SK-N-SH treated with all-trans-retinoic acid at 6 μM for 48 hours (cell line): ENCODE results near the gene MTCH2.

Source experiments
- ATAC-seq: fragments of 200-7000 bp; cut with Tn5 transposase; 3 replicates; pipeline ENCODE4 v1.9.1; 2020; ENCODE audit warnings: mild to moderate bottlenecking, moderate library complexity
- ARNTL ChIP-seq: fragments of 450-650 bp; formaldehyde crosslinking; IDR thresholded peaks from 2 replicates; pipeline ENCODE4 v1.5.0; 2020; ENCODE audit warnings: low read depth, mild to moderate bottlenecking, moderate library complexity, borderline replicate concordance
- BACH2 ChIP-seq: fragments of 250-450 bp; sonication (Bioruptor Pico); IDR thresholded peaks from 2 replicates; pipeline ENCODE4 v1.9.0; 2021; ENCODE audit warnings: mild to moderate bottlenecking, borderline replicate concordance
- CSDC2 ChIP-seq: fragments of 250-450 bp; sonication (Bioruptor Pico); IDR thresholded peaks from 2 replicates; pipeline ENCODE4 v1.5.0; 2020; ENCODE audit warnings: mild to moderate bottlenecking, moderate library complexity
- ESRRG ChIP-seq: fragments of 250-450 bp; sonication (Bioruptor Pico); IDR thresholded peaks from 2 replicates; pipeline ENCODE4 v1.6.1; 2021; ENCODE audit warnings: mild to moderate bottlenecking
- GLIS3 ChIP-seq: fragments of 250-450 bp; sonication (Bioruptor Pico); IDR thresholded peaks from 2 replicates; pipeline ENCODE4 v1.5.0; 2020; ENCODE audit warnings: mild to moderate bottlenecking, moderate library complexity
- ISL1 ChIP-seq: fragments of 250-450 bp; sonication (Bioruptor Pico); IDR thresholded peaks from 2 replicates; pipeline ENCODE4 v2.1.2; 2022; ENCODE audit warnings: mild to moderate bottlenecking, moderate library complexity
- OSR1 ChIP-seq: fragments of 250-450 bp; sonication (Bioruptor Pico); IDR thresholded peaks from 2 replicates; pipeline ENCODE4 v1.8.0; 2022; ENCODE audit warnings: moderate library complexity, mild to moderate bottlenecking, inconsistent platforms
- PPARA ChIP-seq: fragments of 250-450 bp; sonication (Bioruptor Pico); IDR thresholded peaks from 2 replicates; pipeline ENCODE4 v1.5.0; 2020; ENCODE audit warnings: mild to moderate bottlenecking, borderline replicate concordance
- SNAI2 ChIP-seq: fragments of 250-450 bp; sonication (Bioruptor Pico); IDR thresholded peaks from 2 replicates; pipeline ENCODE4 v1.5.0; 2020; ENCODE audit warnings: mild to moderate bottlenecking, moderate library complexity
- TCF4 ChIP-seq: fragments of 250-450 bp; sonication (Bioruptor Pico); IDR thresholded peaks from 2 replicates; pipeline ENCODE4 v1.8.0; 2021; ENCODE audit warnings: mild to moderate bottlenecking, moderate library complexity, borderline replicate concordance
- TOX ChIP-seq: fragments of 250-450 bp; sonication (Bioruptor Pico); IDR thresholded peaks from 2 replicates; pipeline ENCODE4 v1.8.0; 2021; ENCODE audit warnings: mild to moderate bottlenecking, moderate library complexity, borderline replicate concordance
- ZC3H10 ChIP-seq: fragments of 250-450 bp; sonication (Bioruptor Pico); IDR thresholded peaks from 2 replicates; pipeline ENCODE4 v1.5.1; 2021; ENCODE audit warnings: mild to moderate bottlenecking, moderate library complexity
- ZFP3 ChIP-seq: fragments of 250-450 bp; sonication (Bioruptor Pico); IDR thresholded peaks from 2 replicates; pipeline ENCODE4 v1.5.0; 2020; ENCODE audit warnings: mild to moderate bottlenecking, moderate library complexity
- ZFP30 ChIP-seq: fragments of 450-650 bp; formaldehyde crosslinking; IDR thresholded peaks from 2 replicates; pipeline ENCODE4 v1.5.0; 2022; ENCODE audit warnings: mild to moderate bottlenecking, moderate library complexity
- ZNF565 ChIP-seq: fragments of 450-650 bp; formaldehyde crosslinking; conservative IDR thresholded peaks from 2 replicates; pipeline ENCODE4 v1.5.0; 2020; ENCODE audit warnings: low read depth, mild to moderate bottlenecking, moderate library complexity
- ZNF70 ChIP-seq: fragments of 450-650 bp; formaldehyde crosslinking; IDR thresholded peaks from 2 replicates; pipeline ENCODE4 v1.5.0; 2020; ENCODE audit warnings: mild to moderate bottlenecking, moderate library complexity
- ZNF8 ChIP-seq: fragments of 450-650 bp; formaldehyde crosslinking; IDR thresholded peaks from 2 replicates; pipeline ENCODE4 v1.5.0; 2020; ENCODE audit warnings: mild to moderate bottlenecking, moderate library complexity
- TF ChIP-seq, protein P1 (sequence below): fragments of 250-450 bp; sonication (Bioruptor Pico); IDR thresholded peaks from 2 replicates; pipeline ENCODE4 v1.8.0; 2020; ENCODE audit warnings: mild to moderate bottlenecking, moderate library complexity, borderline replicate concordance
- TF ChIP-seq, protein P2 (sequence below): fragments of 250-450 bp; sonication (Bioruptor Pico); IDR thresholded peaks from 2 replicates; pipeline ENCODE4 v1.5.1; 2021; ENCODE audit warnings: mild to moderate bottlenecking, moderate library complexity
- TF ChIP-seq, protein P3 (sequence below): fragments of 250-450 bp; sonication (Bioruptor Pico); IDR thresholded peaks from 2 replicates; pipeline ENCODE4 v1.5.0; 2020; ENCODE audit warnings: mild to moderate bottlenecking, moderate library complexity
- TF ChIP-seq, protein P4 (sequence below): fragments of 250-450 bp; sonication (Bioruptor Pico); IDR thresholded peaks from 2 replicates; pipeline ENCODE4 v1.8.0; 2021; ENCODE audit warnings: low read depth, mild to moderate bottlenecking, moderate library complexity, borderline replicate concordance

MTCH2 gene

DNA sequence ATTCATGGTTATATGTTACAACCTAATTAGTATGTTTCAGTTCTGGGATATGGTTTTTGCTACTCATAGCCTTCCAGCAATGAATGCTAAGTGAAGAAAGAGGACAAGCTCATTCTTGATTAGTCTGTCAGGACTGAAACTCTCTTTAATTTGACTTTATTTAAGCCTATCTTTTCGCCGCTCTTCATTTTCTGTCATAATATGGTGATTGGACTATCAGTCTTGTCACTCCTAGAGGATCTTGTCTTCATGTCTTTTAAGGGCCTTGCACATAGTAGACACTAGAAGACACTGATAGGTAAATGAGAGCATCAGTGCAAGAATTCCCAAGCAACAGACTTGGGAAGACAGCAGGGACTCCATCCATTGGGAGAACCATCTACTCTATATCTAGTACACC, 18.9 kb upstream of the MTCH2 start:
- TF ChIP-seq ZNF70 = no peak
- TF ChIP-seq ZFP30 = no peak
- TF ChIP-seq, all 23 proteins: peak for 0
- ATAC-seq = no peak

DNA sequence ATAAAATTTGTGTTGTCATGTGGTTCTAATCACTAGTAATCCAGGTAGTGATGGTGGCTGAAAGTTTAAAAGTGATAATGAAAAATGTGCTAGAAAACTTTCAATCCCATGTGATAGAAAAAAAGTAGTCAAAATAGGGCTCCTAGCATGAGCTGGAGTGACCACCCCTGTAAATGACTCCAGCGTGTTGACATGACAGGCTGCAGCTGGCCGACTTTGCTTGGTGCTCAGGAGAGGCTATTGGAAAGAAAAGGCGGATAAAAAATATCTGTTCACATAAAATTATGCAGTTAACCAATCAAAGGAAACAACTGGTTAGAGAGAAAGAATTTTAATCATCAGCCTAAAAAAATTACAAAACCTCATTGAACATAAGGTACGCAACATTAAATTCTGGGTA, 16.9 kb upstream of the MTCH2 start:
- ATAC-seq = no peak
- TF ChIP-seq ZNF8 (CRISPR knock-in tag) (no peak), CSDC2 (CRISPR knock-in tag) (no peak), ARNTL (CRISPR knock-in tag) (no peak)
- TF ChIP-seq, protein P1, sequence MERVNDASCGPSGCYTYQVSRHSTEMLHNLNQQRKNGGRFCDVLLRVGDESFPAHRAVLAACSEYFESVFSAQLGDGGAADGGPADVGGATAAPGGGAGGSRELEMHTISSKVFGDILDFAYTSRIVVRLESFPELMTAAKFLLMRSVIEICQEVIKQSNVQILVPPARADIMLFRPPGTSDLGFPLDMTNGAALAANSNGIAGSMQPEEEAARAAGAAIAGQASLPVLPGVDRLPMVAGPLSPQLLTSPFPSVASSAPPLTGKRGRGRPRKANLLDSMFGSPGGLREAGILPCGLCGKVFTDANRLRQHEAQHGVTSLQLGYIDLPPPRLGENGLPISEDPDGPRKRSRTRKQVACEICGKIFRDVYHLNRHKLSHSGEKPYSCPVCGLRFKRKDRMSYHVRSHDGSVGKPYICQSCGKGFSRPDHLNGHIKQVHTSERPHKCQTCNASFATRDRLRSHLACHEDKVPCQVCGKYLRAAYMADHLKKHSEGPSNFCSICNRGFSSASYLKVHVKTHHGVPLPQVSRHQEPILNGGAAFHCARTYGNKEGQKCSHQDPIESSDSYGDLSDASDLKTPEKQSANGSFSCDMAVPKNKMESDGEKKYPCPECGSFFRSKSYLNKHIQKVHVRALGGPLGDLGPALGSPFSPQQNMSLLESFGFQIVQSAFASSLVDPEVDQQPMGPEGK (CRISPR knock-in tag) = no peak
- TF ChIP-seq, protein P2, sequence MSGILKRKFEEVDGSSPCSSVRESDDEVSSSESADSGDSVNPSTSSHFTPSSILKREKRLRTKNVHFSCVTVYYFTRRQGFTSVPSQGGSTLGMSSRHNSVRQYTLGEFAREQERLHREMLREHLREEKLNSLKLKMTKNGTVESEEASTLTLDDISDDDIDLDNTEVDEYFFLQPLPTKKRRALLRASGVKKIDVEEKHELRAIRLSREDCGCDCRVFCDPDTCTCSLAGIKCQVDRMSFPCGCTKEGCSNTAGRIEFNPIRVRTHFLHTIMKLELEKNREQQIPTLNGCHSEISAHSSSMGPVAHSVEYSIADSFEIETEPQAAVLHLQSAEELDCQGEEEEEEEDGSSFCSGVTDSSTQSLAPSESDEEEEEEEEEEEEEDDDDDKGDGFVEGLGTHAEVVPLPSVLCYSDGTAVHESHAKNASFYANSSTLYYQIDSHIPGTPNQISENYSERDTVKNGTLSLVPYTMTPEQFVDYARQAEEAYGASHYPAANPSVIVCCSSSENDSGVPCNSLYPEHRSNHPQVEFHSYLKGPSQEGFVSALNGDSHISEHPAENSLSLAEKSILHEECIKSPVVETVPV (CRISPR knock-in tag) = no peak

DNA sequence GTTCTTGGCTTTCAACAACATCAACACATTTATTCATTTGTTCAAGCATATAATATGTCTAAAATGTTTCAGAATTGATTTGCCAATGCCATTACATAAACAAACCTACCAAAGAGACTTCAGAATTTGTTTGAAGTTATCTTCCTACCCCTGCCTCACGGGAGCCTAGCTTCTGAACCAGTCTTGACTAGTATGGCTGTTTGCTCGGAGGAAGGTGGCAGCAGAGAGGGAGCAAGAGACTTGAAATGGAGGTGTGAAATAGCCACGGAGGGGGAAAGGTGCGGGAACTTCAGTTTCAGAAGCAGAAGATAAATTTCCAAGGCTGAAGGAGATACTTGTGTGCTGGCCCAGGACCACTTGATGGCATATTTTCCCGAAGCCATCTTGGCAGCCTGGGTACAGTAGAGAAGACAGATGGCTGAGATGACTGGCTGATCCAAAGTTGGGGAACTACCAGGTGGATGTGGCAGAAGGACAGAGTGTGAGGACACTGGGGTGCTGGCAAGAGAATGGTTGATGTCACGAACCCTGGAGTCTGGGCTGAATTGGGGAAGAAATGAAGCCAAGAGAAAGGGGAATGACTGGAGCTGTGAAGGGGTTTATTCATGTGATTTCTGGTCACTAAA, 14.0 kb upstream of the MTCH2 start:
- no peak for ATAC-seq

DNA sequence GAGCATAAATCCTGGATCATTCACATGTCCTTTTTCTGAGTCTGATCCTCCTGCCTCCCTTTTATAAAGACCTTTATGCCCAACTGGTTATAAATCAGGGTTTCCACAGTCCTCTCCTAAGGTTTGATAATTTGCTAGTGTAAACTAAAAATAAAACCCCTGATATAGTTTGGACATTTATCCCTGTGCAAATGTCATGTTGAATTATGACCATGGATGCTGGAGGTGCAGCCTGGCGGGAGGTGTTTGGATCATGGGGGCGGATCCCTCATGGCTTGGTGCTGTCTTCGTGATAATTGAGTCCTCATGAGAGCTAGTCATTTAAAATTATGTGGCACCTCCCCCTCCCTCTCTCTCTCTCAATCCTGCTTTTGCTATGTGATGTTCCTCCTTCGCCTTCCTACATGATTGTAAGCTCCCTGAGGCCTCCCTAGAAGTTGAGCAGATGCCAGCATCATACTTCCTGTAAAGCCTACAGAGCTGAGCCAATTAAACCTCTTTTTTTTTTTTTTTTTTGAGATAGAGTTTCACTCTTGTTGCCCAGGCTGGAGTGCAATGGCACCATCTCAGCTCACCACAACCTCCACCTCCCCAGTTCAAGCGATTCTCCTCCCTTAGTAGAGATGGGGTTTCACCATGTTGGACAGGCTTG, 9.6 kb upstream of the MTCH2 start:
- no peak for TF ChIP-seq CSDC2 (CRISPR knock-in tag)
- TF ChIP-seq TOX (CRISPR knock-in tag) = no peak

More for the DNA sequence above, 14.0 kb upstream of the MTCH2 start:
- TF ChIP-seq TCF4 (no peak), SNAI2 (CRISPR knock-in tag) (no peak), ZC3H10 (CRISPR knock-in tag) (no peak)
- TF ChIP-seq, protein P2 (CRISPR knock-in tag) = no peak

DNA sequence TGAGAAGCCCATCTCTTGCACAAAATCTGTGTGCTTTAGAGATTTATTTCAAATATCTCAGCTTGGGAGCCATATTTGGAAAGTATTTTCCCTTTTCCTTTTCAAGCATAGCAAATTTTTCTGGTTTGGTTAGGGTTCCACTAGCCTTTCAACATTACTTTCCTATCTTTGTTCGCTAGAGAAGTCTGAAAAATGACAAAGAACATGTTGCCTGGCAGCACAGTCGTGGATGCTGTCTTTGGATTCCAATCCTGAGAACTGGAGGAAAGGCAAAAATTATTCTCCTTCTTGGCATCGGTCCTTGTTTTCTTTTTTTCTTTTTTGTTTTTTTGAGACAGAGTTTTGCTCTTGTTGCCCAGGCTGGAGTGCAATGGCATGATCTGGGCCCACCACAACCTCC, 6.9 kb upstream of the MTCH2 start:
- no peak for TF ChIP-seq CSDC2 (CRISPR knock-in tag)
- TF ChIP-seq ZNF565 = no peak
- TF ChIP-seq ZFP3 (CRISPR knock-in tag) = no peak
- TF ChIP-seq ARNTL (CRISPR knock-in tag) = no peak
- no peak for TF ChIP-seq ZNF70
- TF ChIP-seq PPARA = no peak
- TF ChIP-seq OSR1 = no peak
- no peak for TF ChIP-seq SNAI2 (CRISPR knock-in tag)
- TF ChIP-seq, protein P3, sequence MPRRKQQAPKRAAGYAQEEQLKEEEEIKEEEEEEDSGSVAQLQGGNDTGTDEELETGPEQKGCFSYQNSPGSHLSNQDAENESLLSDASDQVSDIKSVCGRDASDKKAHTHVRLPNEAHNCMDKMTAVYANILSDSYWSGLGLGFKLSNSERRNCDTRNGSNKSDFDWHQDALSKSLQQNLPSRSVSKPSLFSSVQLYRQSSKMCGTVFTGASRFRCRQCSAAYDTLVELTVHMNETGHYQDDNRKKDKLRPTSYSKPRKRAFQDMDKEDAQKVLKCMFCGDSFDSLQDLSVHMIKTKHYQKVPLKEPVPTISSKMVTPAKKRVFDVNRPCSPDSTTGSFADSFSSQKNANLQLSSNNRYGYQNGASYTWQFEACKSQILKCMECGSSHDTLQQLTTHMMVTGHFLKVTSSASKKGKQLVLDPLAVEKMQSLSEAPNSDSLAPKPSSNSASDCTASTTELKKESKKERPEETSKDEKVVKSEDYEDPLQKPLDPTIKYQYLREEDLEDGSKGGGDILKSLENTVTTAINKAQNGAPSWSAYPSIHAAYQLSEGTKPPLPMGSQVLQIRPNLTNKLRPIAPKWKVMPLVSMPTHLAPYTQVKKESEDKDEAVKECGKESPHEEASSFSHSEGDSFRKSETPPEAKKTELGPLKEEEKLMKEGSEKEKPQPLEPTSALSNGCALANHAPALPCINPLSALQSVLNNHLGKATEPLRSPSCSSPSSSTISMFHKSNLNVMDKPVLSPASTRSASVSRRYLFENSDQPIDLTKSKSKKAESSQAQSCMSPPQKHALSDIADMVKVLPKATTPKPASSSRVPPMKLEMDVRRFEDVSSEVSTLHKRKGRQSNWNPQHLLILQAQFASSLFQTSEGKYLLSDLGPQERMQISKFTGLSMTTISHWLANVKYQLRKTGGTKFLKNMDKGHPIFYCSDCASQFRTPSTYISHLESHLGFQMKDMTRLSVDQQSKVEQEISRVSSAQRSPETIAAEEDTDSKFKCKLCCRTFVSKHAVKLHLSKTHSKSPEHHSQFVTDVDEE (CRISPR knock-in tag) = no peak
- TF ChIP-seq, all 23 proteins: peak for 0
- ATAC-seq = no peak

More for the DNA sequence above, 9.6 kb upstream of the MTCH2 start:
- ATAC-seq = no peak

DNA sequence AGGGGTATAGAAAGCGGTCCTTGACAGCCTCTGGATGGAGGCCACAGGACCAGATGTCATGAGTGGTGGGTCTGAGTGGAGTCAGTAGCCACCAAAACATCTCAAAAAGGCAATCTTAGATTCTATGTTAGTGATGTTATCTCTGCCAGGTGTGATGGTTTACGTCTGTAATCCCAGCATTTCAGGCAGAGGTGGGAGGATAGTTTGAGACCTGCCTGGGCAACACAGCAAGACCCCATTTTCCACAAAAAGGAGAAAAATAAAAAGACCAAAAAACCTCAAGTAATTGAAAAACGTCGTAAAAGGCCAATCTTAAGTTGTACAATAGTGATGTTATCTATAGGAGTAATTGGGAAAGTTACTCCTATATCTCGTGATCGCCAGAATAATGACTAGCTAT, 3.7 kb upstream of the MTCH2 start:
- no peak for ATAC-seq
- TF ChIP-seq OSR1 = no peak
- TF ChIP-seq ZFP3 (CRISPR knock-in tag) = no peak
- TF ChIP-seq ESRRG (CRISPR knock-in tag) = no peak
- TF ChIP-seq GLIS3 (CRISPR knock-in tag) = no peak
- TF ChIP-seq ZNF565 = no peak
- no peak for TF ChIP-seq SNAI2 (CRISPR knock-in tag)
- no peak for TF ChIP-seq PPARA
- no peak for TF ChIP-seq BACH2 (CRISPR knock-in tag)
- no peak for TF ChIP-seq ZNF8 (CRISPR knock-in tag)
- no peak for TF ChIP-seq ZNF70
- TF ChIP-seq ISL1 (CRISPR knock-in tag) = no peak
- TF ChIP-seq, protein P4, sequence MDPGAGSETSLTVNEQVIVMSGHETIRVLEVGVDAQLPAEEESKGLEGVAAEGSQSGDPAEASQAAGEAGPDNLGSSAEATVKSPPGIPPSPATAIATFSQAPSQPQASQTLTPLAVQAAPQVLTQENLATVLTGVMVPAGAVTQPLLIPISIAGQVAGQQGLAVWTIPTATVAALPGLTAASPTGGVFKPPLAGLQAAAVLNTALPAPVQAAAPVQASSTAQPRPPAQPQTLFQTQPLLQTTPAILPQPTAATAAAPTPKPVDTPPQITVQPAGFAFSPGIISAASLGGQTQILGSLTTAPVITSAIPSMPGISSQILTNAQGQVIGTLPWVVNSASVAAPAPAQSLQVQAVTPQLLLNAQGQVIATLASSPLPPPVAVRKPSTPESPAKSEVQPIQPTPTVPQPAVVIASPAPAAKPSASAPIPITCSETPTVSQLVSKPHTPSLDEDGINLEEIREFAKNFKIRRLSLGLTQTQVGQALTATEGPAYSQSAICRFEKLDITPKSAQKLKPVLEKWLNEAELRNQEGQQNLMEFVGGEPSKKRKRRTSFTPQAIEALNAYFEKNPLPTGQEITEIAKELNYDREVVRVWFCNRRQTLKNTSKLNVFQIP (CRISPR knock-in tag) = no peak
- TF ChIP-seq ZC3H10 (CRISPR knock-in tag) = no peak
- TF ChIP-seq ZFP30 = no peak
- no peak for TF ChIP-seq TCF4
